Neural cell (in vitro differentiated cells): Measurements from ENCODE around the gene IL1RL2.

ENCODE experiments used
- CTCF ChIP-seq: fragments of 450-650 bp; IDR thresholded peaks from 2 replicates; pipeline ENCODE4 v1.5.1; 2014; ENCODE audit warnings: antibody characterized with exemption, mild to moderate bottlenecking, moderate library complexity; ENCODE audit not compliant: poor library complexity, severe bottlenecking
- EZH2 ChIP-seq: fragments of 200-600, 300-800 bp; shearing (Covaris generic), sonication (generic); IDR thresholded peaks from 2 replicates; pipeline ENCODE4 v1.6.1; 2014; ENCODE audit warnings: antibody characterized with exemption, low read length, borderline replicate concordance, mild to moderate bottlenecking; ENCODE audit not compliant: insufficient read depth, poor library complexity, severe bottlenecking
- MXI1 ChIP-seq: fragments of 450-650 bp; conservative IDR thresholded peaks from 2 replicates; pipeline ENCODE4 v1.6.1; 2014; ENCODE audit warnings: antibody characterized with exemption, mild to moderate bottlenecking; ENCODE audit not compliant: poor library complexity, severe bottlenecking
- RAD21 ChIP-seq: fragments of 450-650 bp; conservative IDR thresholded peaks from 2 replicates; pipeline ENCODE4 v1.6.1; 2014; ENCODE audit warnings: antibody characterized with exemption, mild to moderate bottlenecking, moderate library complexity

- TF ChIP-seq CTCF, result no peak
- TF ChIP-seq MXI1, result no peak
- no peak for TF ChIP-seq RAD21
- TF ChIP-seq EZH2, result no peak
These were observed 20.0 kb downstream of the IL1RL2 start for GRCh38 chr2:102206666-102207341.
